ENCODE results near the gene CTDP1. TPM values are rescaled to one million over a fixed set of nuclear protein-coding genes. Genes with fewer than 3 reads are reported as not detected.
"Not testable (repeated sequence)": the region's sequence is repeated elsewhere in the genome, so short reads cannot be mapped to it uniquely, and the experiment has no call there.

Gene CTDP1
- total RNA-seq, 1 experiment from 2014 or later: 22.5 TPM

DNA sequence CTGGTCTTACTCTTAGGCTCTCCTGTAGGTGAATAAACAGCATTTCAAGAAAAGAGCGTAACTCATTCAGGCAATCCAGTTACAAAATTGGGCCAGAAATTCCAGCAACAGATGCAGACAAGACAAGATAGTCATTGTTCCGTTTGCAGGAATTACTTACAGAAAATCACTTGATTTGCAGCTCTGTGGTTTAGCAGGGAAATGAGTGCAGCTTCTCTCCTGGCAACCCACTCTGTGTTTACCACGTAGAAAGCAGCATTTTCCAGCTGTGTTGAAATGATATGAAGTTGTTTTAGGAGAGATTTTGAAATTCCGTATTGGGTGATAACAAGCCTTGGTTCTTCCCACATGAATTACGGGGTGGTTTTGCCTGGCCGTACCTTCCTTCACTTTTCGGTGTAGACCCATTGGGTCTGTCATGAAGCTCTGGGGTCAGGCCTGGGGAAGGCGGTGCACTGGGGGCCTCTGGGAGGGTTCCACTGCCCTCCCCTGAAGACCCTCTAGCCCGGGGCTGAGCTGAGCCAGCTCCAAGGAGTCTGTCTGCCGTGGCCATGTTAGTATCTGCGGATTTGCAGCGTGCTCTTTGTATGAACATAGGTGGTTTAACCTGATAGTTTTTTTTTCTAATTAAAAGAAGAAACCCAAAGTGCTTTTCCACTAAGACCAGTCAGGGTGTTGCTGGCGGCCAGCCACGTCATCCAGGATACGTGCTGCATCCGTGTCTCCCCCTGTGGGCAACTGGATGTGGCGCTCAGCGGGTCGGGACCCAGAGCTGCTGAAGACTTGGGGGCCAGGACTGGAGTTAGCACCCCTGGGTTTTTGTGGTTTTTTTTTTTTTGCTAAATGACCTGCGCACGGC, 59.2 kb downstream of the CTDP1 start:
- TF ChIP-seq, protein P1, sequence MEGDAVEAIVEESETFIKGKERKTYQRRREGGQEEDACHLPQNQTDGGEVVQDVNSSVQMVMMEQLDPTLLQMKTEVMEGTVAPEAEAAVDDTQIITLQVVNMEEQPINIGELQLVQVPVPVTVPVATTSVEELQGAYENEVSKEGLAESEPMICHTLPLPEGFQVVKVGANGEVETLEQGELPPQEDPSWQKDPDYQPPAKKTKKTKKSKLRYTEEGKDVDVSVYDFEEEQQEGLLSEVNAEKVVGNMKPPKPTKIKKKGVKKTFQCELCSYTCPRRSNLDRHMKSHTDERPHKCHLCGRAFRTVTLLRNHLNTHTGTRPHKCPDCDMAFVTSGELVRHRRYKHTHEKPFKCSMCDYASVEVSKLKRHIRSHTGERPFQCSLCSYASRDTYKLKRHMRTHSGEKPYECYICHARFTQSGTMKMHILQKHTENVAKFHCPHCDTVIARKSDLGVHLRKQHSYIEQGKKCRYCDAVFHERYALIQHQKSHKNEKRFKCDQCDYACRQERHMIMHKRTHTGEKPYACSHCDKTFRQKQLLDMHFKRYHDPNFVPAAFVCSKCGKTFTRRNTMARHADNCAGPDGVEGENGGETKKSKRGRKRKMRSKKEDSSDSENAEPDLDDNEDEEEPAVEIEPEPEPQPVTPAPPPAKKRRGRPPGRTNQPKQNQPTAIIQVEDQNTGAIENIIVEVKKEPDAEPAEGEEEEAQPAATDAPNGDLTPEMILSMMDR (conservative IDR thresholded peaks at IDR 0.05; ENCODE audit: low read depth, low read length): no peak
- ChIA-PET POLR2A (ENCODE audit: low non-redundant PET) (no interaction called here), CTCF (no interaction called here)
- H3K4me1 ChIP-seq (ENCODE audit: insufficient read depth, low read length, poor library complexity, severe bottlenecking): no peaks in the 10 kb centered on the region
- no peak for DNase-seq (ENCODE audit: low spot score)
- no peak overlapping the region for H3K27ac ChIP-seq (ENCODE audit: low read depth, low read length, poor library complexity, severe bottlenecking)
- H3K4me3 ChIP-seq (ENCODE audit: low read depth, low read length, poor library complexity, severe bottlenecking): no peak overlapping the region
- intact Hi-C loops (cut with micrococcal nuclease; ENCODE audit: unreplicated experiment): no loop called here
- H3K9me3 ChIP-seq (ENCODE audit: low read depth, low read length, poor library complexity, severe bottlenecking): no peaks in the 10 kb centered on the region
- H3K27me3 ChIP-seq (replicated peaks; ENCODE audit: insufficient read depth, low read depth, low read length, poor library complexity): no peaks in the 10 kb centered on the region
- H3K36me3 ChIP-seq (ENCODE audit: insufficient read depth, low read length, poor library complexity, severe bottlenecking): peaks cover 12% of the 10 kb centered on the region
- BruUV-seq (replicated peaks): no TSS peak

DNA sequence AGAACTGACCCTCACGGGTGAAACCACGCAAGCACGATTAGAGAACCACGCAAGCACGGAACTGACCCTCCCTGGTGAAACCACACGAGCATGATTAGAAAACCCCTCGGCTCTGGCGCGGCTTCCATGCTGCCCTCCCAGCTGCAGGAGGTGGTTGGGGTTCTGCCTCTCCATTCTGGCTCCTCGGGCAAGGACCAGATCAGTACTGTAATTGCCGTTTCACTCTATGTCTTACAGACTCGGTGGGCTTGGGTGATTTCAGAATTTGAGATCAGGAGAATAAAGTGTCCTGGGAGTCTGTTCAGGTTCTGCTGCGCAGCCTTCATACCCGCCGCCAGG, 59.8 kb downstream of the CTDP1 start:
- DNase-seq (ENCODE audit: low spot score): no peak
- H3K27ac ChIP-seq (ENCODE audit: low read depth, low read length, poor library complexity, severe bottlenecking): no peak overlapping the region
- CTCF ChIA-PET: no interaction called here
- intact Hi-C loops (cut with micrococcal nuclease; ENCODE audit: unreplicated experiment): no loop called here
- POLR2A ChIA-PET (ENCODE audit: low non-redundant PET): no interaction called here
- BruUV-seq (replicated peaks): no TSS peak
- H3K27me3 ChIP-seq (replicated peaks; ENCODE audit: insufficient read depth, low read depth, low read length, poor library complexity): no peaks in the 10 kb centered on the region
- no peaks in the 10 kb centered on the region for H3K4me1 ChIP-seq (ENCODE audit: insufficient read depth, low read length, poor library complexity, severe bottlenecking)
- TF ChIP-seq EZH2 (IDR thresholded peaks at IDR 0.05; ENCODE audit: borderline replicate concordance, low read depth, low read length, poor library complexity, severe bottlenecking): no peak
- TF ChIP-seq, protein P1 (conservative IDR thresholded peaks at IDR 0.05; ENCODE audit: low read depth, low read length): no peak
- H3K36me3 ChIP-seq (ENCODE audit: insufficient read depth, low read length, poor library complexity, severe bottlenecking): peaks cover 12% of the 10 kb centered on the region
- no peak overlapping the region for H3K4me3 ChIP-seq (ENCODE audit: low read depth, low read length, poor library complexity, severe bottlenecking)
- H3K9me3 ChIP-seq (ENCODE audit: low read depth, low read length, poor library complexity, severe bottlenecking): no peaks in the 10 kb centered on the region

DNA sequence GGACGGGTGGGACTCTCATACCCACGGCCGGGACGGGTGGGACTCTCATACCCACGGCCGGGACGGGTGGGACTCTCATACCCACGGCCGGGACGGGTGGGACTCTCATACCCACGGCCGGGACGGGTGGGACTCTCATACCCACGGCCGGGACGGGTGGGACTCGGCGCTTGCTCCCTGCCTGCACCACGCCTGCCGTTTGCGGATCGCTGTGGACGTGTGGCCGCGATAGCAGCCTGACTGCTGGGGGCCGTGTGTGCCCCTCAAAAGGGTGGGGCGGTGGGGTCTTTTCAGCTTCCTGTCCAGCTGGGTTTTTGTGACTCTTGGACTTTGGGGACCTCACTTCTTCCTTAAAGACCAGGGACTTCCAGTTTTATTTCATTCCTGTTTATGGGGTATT, 60.4 kb downstream of the CTDP1 start:
- H3K36me3 ChIP-seq (ENCODE audit: insufficient read depth, low read length, poor library complexity, severe bottlenecking): peaks cover 12% of the 10 kb centered on the region
- H3K27me3 ChIP-seq (replicated peaks; ENCODE audit: insufficient read depth, low read depth, low read length, poor library complexity); BruUV-seq (replicated peaks); H3K4me3 ChIP-seq (ENCODE audit: low read depth, low read length, poor library complexity, severe bottlenecking); DNase-seq (ENCODE audit: low spot score); POLR2A ChIA-PET (ENCODE audit: low non-redundant PET); H3K27ac ChIP-seq (ENCODE audit: low read depth, low read length, poor library complexity, severe bottlenecking); intact Hi-C loops (cut with micrococcal nuclease; ENCODE audit: unreplicated experiment); CTCF ChIA-PET; H3K4me1 ChIP-seq (ENCODE audit: insufficient read depth, low read length, poor library complexity, severe bottlenecking); H3K9me3 ChIP-seq (ENCODE audit: low read depth, low read length, poor library complexity, severe bottlenecking): not testable (repeated sequence)

Data from A673 (cell line).